ENCODE measurements around the gene EMC9.

DNA sequence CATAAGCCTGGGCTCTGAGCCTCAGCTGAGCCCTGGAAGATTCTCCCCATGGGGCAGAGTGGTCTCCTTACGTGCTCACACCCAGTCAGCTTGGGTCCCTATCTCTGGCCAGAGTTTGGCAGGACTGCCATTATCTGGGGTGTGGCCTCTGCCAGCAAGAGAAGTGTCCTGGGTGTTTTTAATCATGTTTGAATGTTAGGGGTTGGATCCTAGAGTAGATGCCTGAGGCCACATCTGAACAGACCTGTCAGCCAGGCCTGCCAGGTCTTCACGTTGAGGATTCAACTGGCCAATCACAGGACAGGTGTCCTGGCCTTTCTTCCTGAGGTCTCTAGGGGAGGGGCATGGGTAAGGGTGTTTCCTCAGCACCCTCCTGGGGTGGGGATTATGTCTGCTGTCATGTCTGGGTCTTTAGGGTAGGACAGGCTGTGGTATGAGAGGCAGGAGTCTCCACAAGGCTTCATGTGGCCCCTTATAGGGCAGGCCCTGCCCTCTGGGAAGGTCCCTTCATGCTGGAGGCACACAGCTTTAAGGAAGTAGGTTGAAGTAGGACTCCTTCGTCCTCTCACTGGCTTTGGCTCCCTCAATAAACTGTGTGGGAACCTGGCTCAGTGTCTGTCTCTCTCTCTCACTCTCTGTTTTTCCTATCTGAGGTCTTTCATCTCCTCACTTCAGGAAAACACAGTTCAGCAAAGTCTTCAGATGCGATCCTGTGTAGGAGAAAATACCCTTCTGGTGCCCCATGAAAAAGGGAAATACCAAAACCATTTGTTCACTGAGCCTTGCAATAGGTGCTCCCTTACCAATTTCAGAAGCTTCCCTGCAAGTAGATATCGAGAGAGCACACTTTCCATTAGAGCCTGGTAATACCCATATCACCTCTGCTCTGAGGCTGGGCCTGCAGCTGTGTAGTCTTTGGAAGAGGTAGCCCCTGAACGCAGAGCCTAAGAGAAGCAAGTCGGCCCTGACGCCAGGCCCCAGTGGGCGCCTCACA, 17.7 kb downstream of the EMC9 start:
- TF ChIP-seq, protein P1, sequence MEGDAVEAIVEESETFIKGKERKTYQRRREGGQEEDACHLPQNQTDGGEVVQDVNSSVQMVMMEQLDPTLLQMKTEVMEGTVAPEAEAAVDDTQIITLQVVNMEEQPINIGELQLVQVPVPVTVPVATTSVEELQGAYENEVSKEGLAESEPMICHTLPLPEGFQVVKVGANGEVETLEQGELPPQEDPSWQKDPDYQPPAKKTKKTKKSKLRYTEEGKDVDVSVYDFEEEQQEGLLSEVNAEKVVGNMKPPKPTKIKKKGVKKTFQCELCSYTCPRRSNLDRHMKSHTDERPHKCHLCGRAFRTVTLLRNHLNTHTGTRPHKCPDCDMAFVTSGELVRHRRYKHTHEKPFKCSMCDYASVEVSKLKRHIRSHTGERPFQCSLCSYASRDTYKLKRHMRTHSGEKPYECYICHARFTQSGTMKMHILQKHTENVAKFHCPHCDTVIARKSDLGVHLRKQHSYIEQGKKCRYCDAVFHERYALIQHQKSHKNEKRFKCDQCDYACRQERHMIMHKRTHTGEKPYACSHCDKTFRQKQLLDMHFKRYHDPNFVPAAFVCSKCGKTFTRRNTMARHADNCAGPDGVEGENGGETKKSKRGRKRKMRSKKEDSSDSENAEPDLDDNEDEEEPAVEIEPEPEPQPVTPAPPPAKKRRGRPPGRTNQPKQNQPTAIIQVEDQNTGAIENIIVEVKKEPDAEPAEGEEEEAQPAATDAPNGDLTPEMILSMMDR (IDR thresholded peaks at IDR 0.05; ENCODE audit: low read depth, low read length) = no peak
- TF ChIP-seq MYC (IDR thresholded peaks at IDR 0.05; ENCODE audit: low read depth, low read length) = no peak

All from NB4 (cell line).